DMS153 (cell line): Measurements from ENCODE around the gene NCMAP.
"Not testable (repeated sequence)": the region's sequence is repeated elsewhere in the genome, so short reads cannot be mapped to it uniquely, and the experiment has no call there.

ENCODE experiments used
- DNase-seq: peaks from one replicate; lab custom pipeline; 2025; lab: John Stamatoyannopoulos, UW

The NCMAP gene

GRCh38 chr1:24541711-24542346, 14.1 kb upstream of the NCMAP start:
- no peak for DNase-seq

GRCh38 chr1:24544239-24544638, 11.6 kb upstream of the NCMAP start:
- no peak for DNase-seq

- DNase-seq, result no peak
These were observed 10.2 kb upstream of the NCMAP start for GRCh38 chr1:24545662-24546061.

- no peak for DNase-seq
These were observed 8.7 kb upstream of the NCMAP start for GRCh38 chr1:24547195-24547594.

GRCh38 chr1:24548070-24548469, 7.8 kb upstream of the NCMAP start:
- DNase-seq, result no peak

- DNase-seq, result not testable (repeated sequence)
These were observed 6.7 kb upstream of the NCMAP start for GRCh38 chr1:24549210-24549609.

- DNase-seq, result no peak
These were observed 4.5 kb upstream of the NCMAP start for GRCh38 chr1:24551290-24551959.

- no peak for DNase-seq
These were observed 3.8 kb upstream of the NCMAP start for GRCh38 chr1:24551960-24552571.

- DNase-seq, result no peak
These were observed 2.0 kb upstream of the NCMAP start for GRCh38 chr1:24553931-24554330.

GRCh38 chr1:24554714-24555113, 1.2 kb upstream of the NCMAP start:
- no peak for DNase-seq

GRCh38 chr1:24556414-24556795, 518 bp downstream of the NCMAP start:
- no peak for DNase-seq

- DNase-seq, result no peak
These were observed 1.3 kb downstream of the NCMAP start for GRCh38 chr1:24557220-24557619.

- DNase-seq, result no peak
These were observed 1.8 kb downstream of the NCMAP start for GRCh38 chr1:24557711-24558131.

GRCh38 chr1:24558455-24558854, 2.6 kb downstream of the NCMAP start:
- DNase-seq, result no peak

GRCh38 chr1:24558902-24559791, 3.3 kb downstream of the NCMAP start:
- peak; percentile 48 for DNase-seq

- no peak for DNase-seq
These were observed 4.5 kb downstream of the NCMAP start for GRCh38 chr1:24560361-24560760.

GRCh38 chr1:24562625-24563024, 6.7 kb downstream of the NCMAP start:
- DNase-seq, result no peak

- no peak for DNase-seq
These were observed 8.8 kb downstream of the NCMAP start for GRCh38 chr1:24564695-24565094.

- no peak for DNase-seq
These were observed 10.5 kb downstream of the NCMAP start for GRCh38 chr1:24566236-24566867.

GRCh38 chr1:24567792-24568388, 12.0 kb downstream of the NCMAP start:
- peak; percentile 62 for DNase-seq

- DNase-seq, result no peak
These were observed 12.6 kb downstream of the NCMAP start for GRCh38 chr1:24568475-24568874.
